Umbilical cord (tissue), 2 donors: ENCODE measurements around the gene NUDCD3. TPM values are rescaled to one million over a fixed set of nuclear protein-coding genes. Genes with fewer than 3 reads are reported as not detected.
"Not testable (repeated sequence)": the region's sequence is repeated elsewhere in the genome, so short reads cannot be mapped to it uniquely, and the experiment has no call there.

Source experiments
- DNase-seq: peaks from one replicate; pipeline ENCODE4 v3.0.0-alpha.2; 2015; ENCODE audit warnings: low spot score
- total RNA-seq: library from RNA; depleted of rRNA; stranded (reverse); fragments of >200 nt; gene quantifications from one replicate; pipeline ENCODE4 v1.2.3, GENCODE V29; 2014; ENCODE audit warnings: low replicate concordance; ENCODE audit not compliant: insufficient read depth

Gene NUDCD3
- total RNA-seq, 1 donor from 2014 or later = 51.8 TPM

DNA sequence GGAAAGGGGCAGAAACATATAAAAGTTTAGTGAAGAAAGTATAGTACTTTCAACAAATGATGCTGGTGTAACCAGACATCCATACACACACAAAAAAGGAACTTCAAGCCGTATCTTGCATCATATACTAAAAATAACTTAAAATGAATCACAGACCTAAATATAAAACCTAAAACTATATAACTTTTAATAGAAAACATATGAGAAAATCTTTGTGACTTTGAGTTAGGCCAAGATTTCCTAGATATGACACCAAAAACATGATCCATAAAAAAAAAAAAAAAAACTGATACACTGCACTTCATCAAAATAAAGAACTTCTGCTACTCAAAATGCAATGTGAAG is 40.9 kb downstream of the NUDCD3 start:
- peak; percentile 6 for DNase-seq

DNA sequence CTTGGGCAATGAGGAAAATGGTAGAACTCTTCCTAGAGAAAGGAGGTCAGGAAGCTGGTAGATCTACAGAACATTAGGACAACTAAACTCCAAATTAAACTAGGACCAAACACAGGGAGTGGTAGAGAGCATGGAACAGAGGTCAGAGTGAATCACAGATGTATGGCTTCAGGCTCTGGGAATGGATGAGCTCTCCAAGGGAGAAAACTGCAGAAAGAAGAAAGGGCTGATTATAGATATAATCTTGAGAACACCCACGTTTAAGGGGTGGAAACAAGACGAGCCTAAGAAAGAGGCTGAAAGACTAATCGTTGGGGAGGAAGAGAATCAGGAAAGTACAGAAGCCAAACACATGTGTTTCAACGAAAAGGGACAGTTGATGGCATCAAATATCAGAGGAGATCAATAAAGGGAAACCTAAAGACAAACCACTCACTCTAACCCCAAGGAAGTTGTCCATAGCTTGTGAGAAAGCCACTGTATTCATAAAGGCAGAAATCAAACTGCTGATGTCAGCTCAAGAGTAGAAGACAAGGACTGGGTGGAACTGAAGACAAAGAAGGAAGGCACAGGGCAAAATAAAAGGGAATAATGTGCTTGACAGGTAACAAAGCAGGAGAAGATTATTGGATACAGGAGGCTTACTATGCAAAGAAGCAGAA is 41.4 kb downstream of the NUDCD3 start:
- DNase-seq = no peak

DNA sequence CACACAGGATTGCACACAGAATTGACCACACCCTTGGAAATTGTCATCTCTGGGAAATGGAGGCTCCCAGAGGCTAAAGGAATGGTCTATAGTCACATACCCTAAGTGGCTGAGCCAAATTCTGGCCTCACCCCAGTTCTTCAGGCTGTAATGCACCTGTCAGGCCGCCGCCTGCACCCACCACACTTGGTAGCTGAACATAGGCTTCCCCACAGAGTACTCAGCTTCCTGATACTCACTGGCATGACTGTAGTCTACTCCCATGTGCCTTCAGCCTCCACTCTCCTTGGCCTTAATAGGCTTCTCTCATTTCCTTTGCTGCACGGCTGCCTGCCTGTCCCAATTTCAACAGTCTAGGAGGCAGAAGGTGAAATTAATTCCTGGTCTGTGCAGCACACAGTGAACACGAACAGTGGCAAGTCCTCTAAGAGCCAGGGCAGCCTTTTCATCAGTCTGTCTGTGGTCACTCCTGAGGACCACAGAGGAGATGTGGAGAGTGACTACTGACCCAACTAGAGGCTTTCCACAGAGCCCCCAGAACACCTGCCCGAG is 42.5 kb downstream of the NUDCD3 start:
- DNase-seq = no peak

DNA sequence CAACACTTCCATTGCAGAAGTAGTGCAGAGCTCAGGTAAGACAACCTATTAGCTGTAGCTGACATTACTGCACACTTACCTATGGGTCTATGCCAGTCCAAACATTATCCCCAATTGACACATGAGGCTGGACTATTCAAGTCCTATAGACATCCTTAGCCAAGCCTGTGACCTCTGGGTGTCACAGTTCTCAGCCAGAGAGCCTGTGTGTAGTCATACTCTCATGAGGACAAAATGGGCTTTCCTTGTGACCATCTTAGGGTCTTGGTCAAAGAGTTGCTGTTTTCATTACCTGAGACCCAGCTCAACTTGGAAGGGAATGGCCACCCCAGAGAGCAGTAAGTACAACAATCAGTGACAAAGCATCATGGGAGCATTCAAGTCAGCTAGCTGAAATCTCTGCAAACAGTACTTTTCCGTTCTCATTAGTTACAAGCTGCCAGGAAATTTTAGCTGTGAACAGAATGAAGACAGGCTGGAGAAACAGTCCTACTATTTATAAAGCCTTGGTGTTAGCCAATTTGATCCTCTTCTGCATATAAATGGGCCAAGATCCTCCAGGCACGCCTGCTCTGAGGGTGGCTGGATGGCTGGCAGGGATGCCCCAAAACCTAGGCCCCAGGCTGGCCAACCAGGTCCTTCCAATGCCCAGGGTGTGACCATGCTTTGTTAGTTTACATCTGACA is 44.3 kb downstream of the NUDCD3 start:
- no peak for DNase-seq

DNA sequence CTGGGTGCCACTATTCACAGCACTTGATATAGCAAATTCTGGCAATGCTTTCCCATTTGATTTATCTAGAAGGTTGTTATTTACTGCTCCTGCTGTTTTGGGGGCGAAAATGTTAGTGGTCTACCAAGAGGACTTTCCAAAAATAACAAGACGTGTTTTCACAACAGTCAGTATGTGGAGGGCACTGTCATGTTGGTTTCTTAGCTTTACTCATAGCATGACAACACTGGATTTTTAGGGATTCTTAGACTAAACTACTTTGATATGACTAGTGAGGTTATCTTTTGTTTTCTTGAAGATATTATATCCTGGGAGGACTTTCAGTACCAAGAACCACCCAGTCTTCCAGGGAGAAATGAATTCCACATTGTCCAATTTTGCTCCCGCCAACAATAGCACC is 49.4 kb downstream of the NUDCD3 start:
- no peak for DNase-seq

DNA sequence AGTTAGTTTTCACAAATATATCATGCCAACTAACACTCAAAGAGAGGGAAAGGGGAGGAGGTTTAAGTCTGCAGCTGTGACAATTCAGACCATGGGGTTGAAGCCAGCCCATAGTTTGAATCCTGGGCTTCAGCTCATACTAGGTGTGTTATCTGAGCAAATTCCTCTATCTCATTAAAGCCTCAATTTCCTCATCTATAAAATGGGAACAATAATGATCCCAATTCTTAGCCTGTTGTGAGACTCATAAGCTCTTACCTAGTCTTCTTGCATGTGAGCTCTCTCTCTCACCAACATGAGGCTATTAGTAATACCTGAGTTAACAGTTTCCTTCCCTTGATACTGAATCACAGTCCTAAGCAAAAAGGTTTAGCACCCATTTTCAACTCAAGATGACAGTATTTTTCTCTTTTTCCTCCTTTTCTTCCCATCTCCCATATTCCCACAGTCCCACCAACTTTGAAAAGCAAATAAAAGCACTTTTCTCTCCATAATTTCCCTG is 49.8 kb downstream of the NUDCD3 start:
- no peak for DNase-seq

DNA sequence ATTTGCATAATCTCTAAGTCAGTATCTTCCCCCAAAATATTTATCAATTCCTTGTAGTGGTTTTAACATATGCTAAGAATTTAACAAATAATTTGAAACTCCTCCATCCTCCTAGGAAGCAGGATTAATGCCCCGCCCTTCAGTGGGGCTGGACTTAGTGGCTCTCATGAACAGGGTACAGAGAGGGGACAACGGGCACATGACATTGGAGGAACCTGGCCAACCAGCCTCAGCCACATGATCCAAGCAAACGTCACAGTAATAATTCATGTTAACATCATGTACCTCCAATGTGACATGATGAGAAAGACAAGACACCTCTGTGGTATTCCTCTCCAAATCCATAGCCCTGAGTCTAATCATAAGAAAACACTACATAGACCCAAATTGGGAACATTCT is 50.5 kb downstream of the NUDCD3 start:
- no peak for DNase-seq

DNA sequence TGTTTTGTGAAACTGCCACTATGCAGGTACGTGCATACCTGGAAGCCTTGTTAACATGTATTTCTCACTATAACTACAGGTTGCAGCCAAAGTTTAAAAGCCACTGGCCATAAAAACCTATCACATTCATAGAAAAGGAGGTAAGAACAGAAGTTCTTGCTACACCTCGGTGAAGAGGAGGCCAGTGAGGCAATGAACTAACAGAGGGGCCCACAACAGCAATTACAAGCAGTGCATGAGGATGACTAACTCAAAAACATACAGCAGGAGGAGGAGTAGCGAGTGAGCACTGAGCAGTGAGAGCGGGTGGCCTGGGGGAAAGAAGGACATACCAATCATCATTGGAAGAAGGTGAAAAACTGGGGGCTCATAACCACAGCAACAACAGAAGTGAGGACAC is 51.6 kb downstream of the NUDCD3 start:
- DNase-seq = no peak

DNA sequence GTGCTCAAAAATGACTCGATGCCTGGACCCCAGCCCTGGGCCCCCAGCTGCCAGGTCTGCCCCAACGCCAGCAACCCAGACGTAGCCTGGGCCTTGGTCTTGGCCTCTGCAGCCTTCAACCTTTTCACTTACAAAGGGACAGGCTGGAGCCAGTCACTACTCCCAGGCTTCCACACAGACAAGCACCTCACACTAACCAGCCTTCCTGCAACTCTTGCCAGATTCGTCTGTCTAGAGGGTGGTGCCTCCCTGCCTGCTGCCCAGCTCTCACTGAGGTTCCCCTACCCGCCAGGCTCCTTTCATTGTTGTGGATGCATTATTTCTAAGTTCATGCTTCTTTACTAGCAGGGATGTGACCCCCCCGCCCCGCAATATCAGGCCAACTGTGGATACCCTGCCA is 56.3 kb downstream of the NUDCD3 start:
- DNase-seq = peak; percentile 36

DNA sequence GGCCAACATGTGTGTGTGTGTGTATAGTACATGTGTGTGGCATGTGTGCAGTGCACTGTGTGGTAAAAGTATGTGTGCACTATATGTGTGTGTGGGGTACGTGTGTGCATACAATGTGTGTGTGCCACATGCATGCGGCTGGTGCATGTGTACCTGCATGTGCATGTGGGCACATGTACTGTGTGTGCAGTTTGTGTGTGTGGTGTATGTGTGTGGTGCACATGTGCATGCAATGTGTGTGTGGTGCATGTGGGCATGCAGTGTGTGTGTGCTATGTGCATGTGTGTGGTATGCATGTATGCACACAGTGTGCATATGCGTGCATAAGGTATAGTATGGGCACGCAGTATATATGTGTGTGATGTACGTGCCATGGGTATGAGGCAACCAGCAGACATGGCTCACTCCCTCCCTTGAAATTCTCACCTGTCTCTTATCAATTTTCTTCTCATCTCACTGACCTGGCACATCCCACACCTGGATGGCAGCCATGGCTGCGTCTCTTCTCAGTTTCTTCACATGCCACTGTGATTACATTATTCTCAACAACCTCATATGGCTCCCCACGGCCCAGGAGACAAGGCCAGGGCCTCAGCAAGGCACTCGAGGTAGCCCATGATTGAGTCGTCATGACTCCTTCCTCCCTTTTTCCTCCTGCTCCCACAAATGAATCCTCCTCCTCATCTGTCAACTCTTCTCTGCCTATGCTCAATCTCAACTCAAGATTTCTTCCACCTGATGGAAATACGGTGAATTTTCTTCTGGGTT is 57.0 kb downstream of the NUDCD3 start:
- no peak for DNase-seq

DNA sequence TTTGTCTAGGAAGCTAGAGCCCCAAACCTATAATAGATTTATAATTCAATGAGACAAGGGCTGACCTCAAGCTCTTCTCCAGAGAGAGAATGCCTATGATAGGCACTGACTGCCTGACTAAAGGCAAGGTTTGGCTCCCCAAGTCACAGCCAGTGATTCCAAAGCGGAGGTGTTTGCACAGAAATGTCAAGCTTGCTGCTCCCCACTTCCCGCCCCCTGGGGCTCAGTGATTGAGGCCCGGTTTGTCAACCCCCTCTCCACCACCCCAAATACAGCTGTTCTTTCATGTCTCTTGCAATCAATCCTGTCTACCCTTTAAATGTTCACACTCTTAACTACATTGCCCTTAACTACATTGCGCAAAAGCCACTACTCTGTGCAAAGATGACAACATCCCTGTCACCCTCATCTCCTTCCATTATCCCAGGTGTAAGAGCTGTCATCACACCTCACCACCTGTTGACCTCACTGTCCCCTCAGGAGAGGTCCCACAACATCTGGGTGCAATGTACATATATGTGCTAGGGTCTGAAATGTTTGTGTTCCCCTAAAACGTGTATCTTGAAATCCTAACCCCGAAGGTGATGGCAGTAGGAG is 58.0 kb downstream of the NUDCD3 start:
- no peak for DNase-seq

DNA sequence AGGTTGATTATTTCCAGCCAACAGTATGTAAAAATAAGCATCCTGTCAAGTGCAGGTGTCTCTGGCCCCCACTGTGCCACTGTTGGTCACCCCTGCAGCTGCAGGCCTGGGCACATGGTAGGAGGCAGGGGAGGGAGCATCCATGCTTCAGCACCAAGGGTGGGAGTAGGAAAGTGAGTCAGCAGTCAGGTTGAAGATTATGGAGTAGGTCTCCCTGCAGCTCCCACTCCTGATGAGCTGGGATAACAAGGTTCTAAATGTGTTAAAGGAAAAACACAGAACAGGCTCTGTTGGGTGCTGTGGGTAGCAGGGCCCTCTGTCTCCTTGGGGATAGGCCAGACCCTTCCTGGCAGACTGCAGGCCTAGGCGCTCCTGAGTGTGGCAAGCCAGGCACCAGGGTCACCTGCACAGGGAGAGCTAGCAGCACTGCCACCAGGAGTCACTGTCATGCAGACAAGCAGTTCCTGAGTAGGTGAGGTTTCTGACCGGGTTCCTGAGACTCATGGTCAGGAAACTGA is 59.3 kb downstream of the NUDCD3 start:
- DNase-seq = no peak

DNA sequence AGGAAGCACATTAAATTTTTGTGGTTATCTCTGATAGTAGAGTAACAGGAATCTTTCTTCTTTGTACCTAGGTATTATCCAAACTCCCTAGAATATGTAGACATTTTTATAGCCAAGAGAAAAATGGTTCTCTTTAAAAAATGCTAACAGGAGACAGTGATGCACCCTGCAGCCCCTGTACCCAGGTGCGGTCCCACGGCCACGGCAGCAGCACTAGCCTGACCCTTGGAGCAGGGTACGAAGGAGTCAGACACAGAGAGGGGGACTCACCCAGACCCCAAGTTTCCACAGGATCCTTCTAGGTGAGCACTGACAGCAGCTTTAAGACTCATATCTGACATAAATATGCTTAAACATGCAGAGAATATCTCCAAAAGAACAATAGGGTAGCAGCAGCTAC is 60.4 kb downstream of the NUDCD3 start:
- no peak for DNase-seq

DNA sequence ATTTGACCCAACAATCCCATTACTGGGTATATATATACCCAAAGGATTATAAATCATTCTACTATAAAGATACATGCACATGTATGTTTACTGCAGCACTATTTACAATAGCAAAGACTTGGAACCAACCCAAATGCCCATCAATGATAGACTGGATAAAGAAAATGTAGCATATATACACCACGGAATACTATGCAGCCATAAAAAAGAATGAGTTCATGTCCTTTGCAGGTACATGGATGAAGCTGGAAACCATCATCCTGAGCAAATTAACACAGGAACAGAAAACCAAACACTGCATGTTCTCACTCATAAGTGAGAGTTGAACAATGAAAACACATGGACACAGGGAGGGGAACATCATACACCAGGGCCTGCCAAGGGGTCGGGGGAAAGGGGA is 65.7 kb downstream of the NUDCD3 start:
- DNase-seq = not testable (repeated sequence)

DNA sequence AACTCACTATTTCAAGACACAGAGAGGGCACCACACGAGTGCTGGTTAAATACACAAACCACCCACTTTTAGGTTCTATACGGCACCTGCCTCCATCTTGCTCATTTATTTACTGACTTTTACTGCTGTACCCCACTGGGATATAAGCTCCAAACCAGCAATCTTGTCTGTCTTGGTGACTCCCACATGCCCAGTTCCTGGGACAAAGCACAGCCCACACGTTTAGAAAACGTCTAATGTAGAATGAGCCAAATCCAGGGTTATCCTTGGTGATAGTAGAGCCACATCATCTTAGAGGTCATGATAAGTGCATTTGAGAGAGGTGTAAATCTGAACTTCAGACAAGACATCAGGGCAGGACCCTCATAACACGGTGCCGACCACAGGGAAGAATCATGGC is 73.5 kb downstream of the NUDCD3 start:
- no peak for DNase-seq

DNA sequence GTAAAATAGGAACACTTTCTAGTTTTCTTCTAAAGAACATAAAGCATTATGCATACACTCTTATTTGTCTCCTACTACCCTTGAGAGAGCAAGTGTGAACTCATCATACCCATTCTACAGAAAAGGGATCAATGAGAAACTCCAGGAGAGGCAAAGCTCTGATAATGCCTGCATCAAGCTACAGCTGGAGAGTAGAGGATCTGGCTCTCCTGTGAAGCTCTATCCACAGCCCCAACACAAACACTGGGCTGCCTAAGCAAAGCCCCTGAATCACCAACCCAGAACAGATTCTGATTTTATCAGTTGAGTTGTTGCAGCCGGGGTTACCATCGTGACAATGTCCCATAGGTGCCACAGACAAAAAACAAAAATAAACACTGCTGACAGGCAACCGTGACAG is 74.9 kb downstream of the NUDCD3 start:
- no peak for DNase-seq

DNA sequence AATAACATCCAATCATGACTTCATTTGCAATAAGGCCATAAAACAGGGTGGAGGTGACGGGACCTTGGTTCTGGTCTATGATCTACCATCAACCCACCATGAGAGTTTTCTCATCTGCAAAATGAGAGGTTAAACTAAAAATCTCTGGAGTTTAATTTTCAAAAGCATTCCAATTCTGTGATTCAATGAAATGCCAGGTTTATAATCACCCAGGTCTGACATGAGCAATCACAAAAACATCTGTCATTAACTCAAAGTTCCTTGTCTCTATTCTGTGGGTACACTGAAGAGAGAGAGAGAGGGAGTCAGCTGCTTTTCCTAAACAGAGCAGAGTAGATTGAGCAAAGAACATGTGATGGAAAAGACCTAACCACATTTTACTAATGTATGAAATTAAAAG is 75.4 kb downstream of the NUDCD3 start:
- DNase-seq = no peak

DNA sequence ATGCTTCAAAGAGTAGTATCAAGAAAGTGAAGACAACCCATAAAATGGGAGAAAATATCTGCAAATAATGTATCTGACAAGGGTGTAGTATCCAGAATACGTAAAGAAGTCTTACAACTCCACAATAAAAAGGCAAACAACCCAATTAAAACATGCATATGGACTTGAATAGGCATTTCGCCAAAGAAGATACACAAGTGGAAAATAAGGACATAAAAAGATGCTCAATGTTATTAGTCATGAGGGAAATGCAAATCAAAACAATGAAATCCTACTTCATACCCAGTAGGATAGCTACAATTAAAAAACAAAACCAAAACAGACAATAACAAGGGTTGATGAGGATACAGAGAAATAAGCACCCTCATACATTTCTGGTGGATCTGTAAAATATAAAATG is 79.2 kb downstream of the NUDCD3 start:
- no peak for DNase-seq

DNA sequence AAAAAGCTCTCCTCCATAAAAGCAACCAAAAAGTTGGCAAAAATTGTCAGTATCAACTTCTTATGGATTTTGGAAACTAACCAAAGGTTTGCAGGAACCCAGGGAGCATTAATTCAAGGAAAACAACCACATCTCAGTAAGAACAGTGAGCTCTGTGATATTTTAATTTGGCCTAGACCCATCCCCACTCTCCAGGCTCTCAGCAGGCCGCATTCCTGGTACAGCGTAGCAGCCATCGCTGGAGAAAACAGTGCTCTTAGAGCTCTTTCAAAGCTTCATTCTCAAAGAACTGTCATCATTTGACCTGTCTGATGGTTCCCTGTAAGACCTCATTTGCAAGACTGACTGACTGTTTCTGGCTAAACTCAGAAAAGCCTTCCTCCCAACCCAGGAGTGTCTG is 81.9 kb downstream of the NUDCD3 start:
- peak; percentile 12 for DNase-seq

DNA sequence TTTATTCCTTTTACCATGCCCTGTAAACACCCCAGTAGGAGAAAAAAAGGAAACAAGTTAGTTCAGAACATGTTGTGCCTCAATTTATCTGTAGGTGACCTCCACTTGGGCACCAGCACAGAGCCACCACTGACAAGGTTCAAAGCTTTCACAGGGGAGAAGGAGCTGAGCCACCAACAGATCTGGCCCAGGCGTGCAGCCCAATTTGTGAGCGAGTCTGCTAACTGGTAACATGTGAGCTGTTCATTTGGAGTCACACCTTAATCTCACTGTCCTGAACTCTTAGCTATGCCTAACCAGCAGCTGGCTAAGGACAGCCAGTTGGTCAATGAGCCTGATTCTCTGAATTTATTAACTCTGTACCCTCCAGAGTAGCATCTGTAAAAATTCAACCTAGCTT is 86.7 kb downstream of the NUDCD3 start:
- DNase-seq = no peak

DNA sequence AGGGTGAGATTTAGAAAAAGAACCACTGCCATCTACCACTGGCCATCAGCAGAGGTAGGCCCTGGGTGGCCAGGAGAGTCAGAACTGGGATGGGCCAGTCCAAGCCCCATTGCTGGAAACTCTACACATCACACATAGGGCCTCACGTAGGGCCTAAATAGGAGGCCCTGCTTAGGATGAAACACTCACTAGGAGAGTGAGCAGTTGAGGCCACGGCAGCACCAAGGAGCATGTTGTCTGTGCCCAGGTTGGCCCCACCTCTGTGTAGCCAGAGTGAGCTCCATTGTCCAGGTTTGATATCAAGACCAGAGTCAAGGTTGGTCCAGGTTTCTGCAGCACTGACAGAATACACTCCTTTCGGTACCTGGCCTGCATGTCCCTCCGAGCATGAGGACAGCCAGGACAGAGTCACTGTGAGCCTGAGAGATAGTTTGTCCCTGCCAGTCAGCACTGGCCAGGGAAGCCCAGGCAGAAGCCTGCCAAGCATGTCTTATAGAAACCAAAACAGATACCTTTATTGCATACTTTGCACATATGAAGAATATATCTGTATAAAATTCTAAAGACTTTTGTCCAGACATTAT is 87.2 kb downstream of the NUDCD3 start:
- DNase-seq = no peak
